H1 (cell line): ENCODE measurements around the gene DNER.

Experiments used
- CBX8 ChIP-seq: fragments of 300-800, 300-1000 bp; sonication (generic); IDR thresholded peaks from 2 replicates; pipeline ENCODE4 v1.7.1; 2016; ENCODE audit warnings: low read depth, low read length, borderline replicate concordance
- CTCF ChIP-seq, 3 experiments: IDR thresholded peaks; 1 replicate in 2 of 3; 2 replicates in 1 of 3; pipeline versions ENCODE4 v1.5.1 to v1.6.1; 2011; ENCODE audit warnings: low read length in 3 of 3, mild to moderate bottlenecking in 3 of 3, inconsistent platforms in 2 of 3, low read depth in 1 of 3, moderate library complexity in 1 of 3; ENCODE audit not compliant: insufficient read depth in 1 of 3; ENCODE audit errors: control extremely low read depth in 1 of 3
- EP300 ChIP-seq, 2 experiments: IDR thresholded peaks; 1 replicate in 1 of 2; 2 replicates in 1 of 2; pipeline ENCODE4 v1.6.1; 2011 to 2012; ENCODE audit warnings: low read depth in 2 of 2, low read length in 2 of 2, mild to moderate bottlenecking in 2 of 2, borderline replicate concordance in 1 of 2, inconsistent platforms in 1 of 2, moderate library complexity in 1 of 2
- EZH2 ChIP-seq: fragments of 200-600 bp; sonication (generic); IDR thresholded peaks from 2 replicates; pipeline ENCODE4 v1.7.1; 2012; ENCODE audit warnings: low read depth, mild to moderate bottlenecking, moderate library complexity, low read length, inconsistent platforms; ENCODE audit not compliant: severe bottlenecking
- FOSL1 ChIP-seq: IDR thresholded peaks from 2 replicates; pipeline ENCODE4 v1.6.1; 2011; ENCODE audit warnings: mild to moderate bottlenecking, low read depth, low read length, moderate library complexity; ENCODE audit not compliant: insufficient read depth
- POLR2A ChIP-seq, 2 experiments: IDR thresholded peaks; 1 replicate in 1 of 2; 2 replicates in 1 of 2; pipeline ENCODE4 v1.6.1; 2011; ENCODE audit warnings: low read depth in 2 of 2, low read length in 2 of 2, mild to moderate bottlenecking in 2 of 2; ENCODE audit errors: control extremely low read depth in 1 of 2
- POLR2AphosphoS5 ChIP-seq: IDR thresholded peaks from 2 replicates; pipeline ENCODE4 v1.6.1; 2011; ENCODE audit warnings: low read depth, low read length
- SIN3A ChIP-seq, 2 experiments: IDR thresholded peaks in 1 of 2; conservative IDR thresholded peaks in 1 of 2; 2 replicates each; pipeline ENCODE4 v1.6.1; 2011 to 2012; ENCODE audit warnings: low read length in 2 of 2, improper control_type of control experiment in 1 of 2, low read depth in 1 of 2, mild to moderate bottlenecking in 1 of 2
- YY1 ChIP-seq: IDR thresholded peaks from 2 replicates; pipeline ENCODE4 v1.6.1; 2011; ENCODE audit warnings: low read depth, mild to moderate bottlenecking, low read length

- no peak for TF ChIP-seq EZH2
- TF ChIP-seq FOSL1, result no peak
- no peak for TF ChIP-seq EP300 (IDR thresholded peaks at IDR 0.05; ENCODE audit: borderline replicate concordance in 1 of 2, low read depth in 2 of 2, low read length in 2 of 2)
- TF ChIP-seq SIN3A (conservative IDR thresholded peaks at IDR 0.05 in 1 of 2, IDR thresholded peaks at IDR 0.05 in 1 of 2; ENCODE audit: low read depth in 1 of 2, low read length in 2 of 2), result no peak
- TF ChIP-seq CTCF (IDR thresholded peaks at IDR 0.05; ENCODE audit: control extremely low read depth in 1 of 3, insufficient read depth in 1 of 3, low read depth in 1 of 3, low read length in 3 of 3), result no peak
- no peak for TF ChIP-seq CBX8
- TF ChIP-seq POLR2AphosphoS5, result no peak
- TF ChIP-seq POLR2A (IDR thresholded peaks at IDR 0.05; ENCODE audit: control extremely low read depth in 1 of 2, low read depth in 2 of 2, low read length in 2 of 2), result no peak
- TF ChIP-seq YY1, result no peak
Observed at GRCh38 chr2:229665158-229665557, 49.2 kb downstream of the DNER start.
